Measurements from ENCODE around the gene BTNL9. TPM values are rescaled to one million over a fixed set of nuclear protein-coding genes. Genes with fewer than 3 reads are reported as not detected.
A peak's percentile ranks its signal among the peaks of the same experiment; 100 is the strongest.
"Not testable (repeated sequence)": the region's sequence is repeated elsewhere in the genome, so short reads cannot be mapped to it uniquely, and the experiment has no call there.

The BTNL9 gene
- total RNA-seq, 4 donors from 2014 or later, result 14.5 to 28.6 (median 20.1) TPM

GRCh38 chr5:181044093-181044599 lies 4.1 kb downstream of the BTNL9 start:
- Histone ChIP-seq H3K4me3 (peak overlapping the region in 3 of 4 donors; percentile 3 to 55 (median 43)), H3K36me3 (no peaks in the 10 kb centered on the region), H3K27ac (peak overlapping the region; percentile 49 to 80 (median 73)), H3K4me1 (no peaks in the 10 kb centered on the region), H3K27me3 (peaks cover 0 to 21% (median 10%) of the 10 kb centered on the region in 3 donors), H3K9me3 (no peaks in the 10 kb centered on the region)
- TF ChIP-seq POLR2A (IDR thresholded peaks at IDR 0.05), result no peak
- TF ChIP-seq CTCF (IDR thresholded peaks at IDR 0.05 in 4 of 5, conservative IDR thresholded peaks at IDR 0.05 in 1 of 5), result no peak
- in situ Hi-C loops (cut with MboI; ENCODE audit: low sequenced_read_pairs in 4 of 4), result no loop called here
- ATAC-seq (no peak), DNase-seq (no peak)
- intact Hi-C loops (cut with DNase I; ENCODE audit: low total_unique reads), result loop anchor here (5.0 kb wide), 1 partner anchor 252 kb away; no protein-coding TSS in a partner anchor

- DNase-seq, result peak in 1 of 2 donors; percentile 18
- peak; percentile 70 to 74 for ATAC-seq
Measured at GRCh38 chr5:181044662-181045305, 4.7 kb downstream of the BTNL9 start.

GRCh38 chr5:181045316-181045715 lies 5.2 kb downstream of the BTNL9 start:
- Histone ChIP-seq H3K27ac (peak overlapping the region in 3 of 4 donors; percentile 64 to 77 (median 71)), H3K27me3 (peaks cover 3 to 28% (median 18%) of the 10 kb centered on the region in 3 donors), H3K4me1 (no peaks in the 10 kb centered on the region), H3K36me3 (no peaks in the 10 kb centered on the region), H3K4me3 (peak overlapping the region in 2 of 4 donors; percentile 2 to 24), H3K9me3 (no peaks in the 10 kb centered on the region)
- DNase-seq, result no peak
- TF ChIP-seq POLR2A (IDR thresholded peaks at IDR 0.05) (no peak), CTCF (IDR thresholded peaks at IDR 0.05 in 4 of 5, conservative IDR thresholded peaks at IDR 0.05 in 1 of 5) (peak in 1 of 5 experiments; percentile 12)
- intact Hi-C loops (cut with DNase I; ENCODE audit: low total_unique reads), result no loop called here
- in situ Hi-C loops (cut with MboI; ENCODE audit: low sequenced_read_pairs in 4 of 4), result no loop called here
- no peak for ATAC-seq

More at GRCh38 chr5:181044662-181045305, 4.7 kb downstream of the BTNL9 start:
- no peaks in the 10 kb centered on the region for H3K36me3 ChIP-seq
- in situ Hi-C loops (cut with MboI; ENCODE audit: low sequenced_read_pairs in 4 of 4) (no loop called here), intact Hi-C loops (cut with DNase I; ENCODE audit: low total_unique reads) (loop anchor here (5.0 kb wide), 1 partner anchor 252 kb away; no protein-coding TSS in a partner anchor)
- H3K4me3 ChIP-seq, result peak overlapping the region in 2 of 4 donors; percentile 43 to 55
- TF ChIP-seq POLR2A (IDR thresholded peaks at IDR 0.05), result peak in 1 of 2 donors; percentile 34
- TF ChIP-seq CTCF (IDR thresholded peaks at IDR 0.05 in 4 of 5, conservative IDR thresholded peaks at IDR 0.05 in 1 of 5), result no peak
- H3K9me3 ChIP-seq, result no peaks in the 10 kb centered on the region
- H3K27ac ChIP-seq, result peak overlapping the region; percentile 49 to 80 (median 73)
- H3K4me1 ChIP-seq, result no peaks in the 10 kb centered on the region
- peaks cover 0 to 22% (median 16%) of the 10 kb centered on the region in 3 donors for H3K27me3 ChIP-seq

- H3K4me1 ChIP-seq; intact Hi-C loops (cut with DNase I; ENCODE audit: low total_unique reads); ATAC-seq; H3K9me3 ChIP-seq; DNase-seq; in situ Hi-C loops (cut with MboI; ENCODE audit: low sequenced_read_pairs in 4 of 4); H3K36me3 ChIP-seq: not testable (repeated sequence)
- peak overlapping the region in 2 of 4 donors; percentile 2 to 24 for H3K4me3 ChIP-seq
- H3K27me3 ChIP-seq, result peaks cover 8 to 33% (median 18%) of the 10 kb centered on the region in 3 donors
- H3K27ac ChIP-seq, result peak overlapping the region in 3 of 4 donors; percentile 64 to 77 (median 71)
Measured at GRCh38 chr5:181045857-181046256, 5.8 kb downstream of the BTNL9 start.

- in situ Hi-C loops (cut with MboI; ENCODE audit: low sequenced_read_pairs in 4 of 4), result no loop called here
- Histone ChIP-seq H3K4me3 (no peak overlapping the region), H3K9me3 (no peaks in the 10 kb centered on the region), H3K4me1 (no peaks in the 10 kb centered on the region), H3K27ac (no peak overlapping the region), H3K27me3 (peaks cover 16 to 44% (median 27%) of the 10 kb centered on the region in 3 donors), H3K36me3 (no peaks in the 10 kb centered on the region)
- TF ChIP-seq POLR2A (IDR thresholded peaks at IDR 0.05), result no peak
- DNase-seq, result no peak
- ATAC-seq, result no peak
- intact Hi-C loops (cut with DNase I; ENCODE audit: low total_unique reads), result no loop called here
Measured at GRCh38 chr5:181047288-181047687, 7.2 kb downstream of the BTNL9 start.
